ENCODE data around the gene SLC7A10.
"Not testable (repeated sequence)": the region's sequence is repeated elsewhere in the genome, so short reads cannot be mapped to it uniquely, and the experiment has no call there.

Gene SLC7A10

GRCh38 chr19:33198169-33198568 lies 27.5 kb downstream of the SLC7A10 start:
- no peak for DNase-seq

GRCh38 chr19:33197591-33198000 lies 28.1 kb downstream of the SLC7A10 start:
- DNase-seq, result no peak

GRCh38 chr19:33196446-33197193 lies 29.0 kb downstream of the SLC7A10 start:
- DNase-seq, result no peak

- no peak for DNase-seq
Measured at GRCh38 chr19:33195645-33196347, 29.9 kb downstream of the SLC7A10 start.

GRCh38 chr19:33194886-33195644 lies 30.6 kb downstream of the SLC7A10 start:
- peak; percentile 3 for DNase-seq

- no peak for DNase-seq
Measured at GRCh38 chr19:33194532-33194885, 31.1 kb downstream of the SLC7A10 start.

GRCh38 chr19:33193865-33194362 lies 31.7 kb downstream of the SLC7A10 start, which contains the start of gene LRP3:
Gene LRP3 (plus strand): TSS chr19:33194330. CDS start chr19:33194786, 456 bp downstream.
- peak; percentile 25 for DNase-seq

- no peak for DNase-seq
Measured at GRCh38 chr19:33193269-33193864, 32.3 kb downstream of the SLC7A10 start.

- no peak for DNase-seq
Measured at GRCh38 chr19:33192010-33192409, 33.6 kb downstream of the SLC7A10 start.

- no peak for DNase-seq
Measured at GRCh38 chr19:33191501-33191900, 34.1 kb downstream of the SLC7A10 start.

GRCh38 chr19:33191092-33191491 lies 34.6 kb downstream of the SLC7A10 start:
- not testable (repeated sequence) for DNase-seq

- no peak for DNase-seq
Measured at GRCh38 chr19:33189453-33189852, 36.2 kb downstream of the SLC7A10 start.

- no peak for DNase-seq
Measured at GRCh38 chr19:33187183-33187540, 38.5 kb downstream of the SLC7A10 start.

GRCh38 chr19:33186431-33187182 lies 39.0 kb downstream of the SLC7A10 start:
- no peak for DNase-seq

GRCh38 chr19:33177417-33177979 lies 48.2 kb downstream of the SLC7A10 start:
- DNase-seq, result no peak

- peak; percentile 99 for DNase-seq
Measured at GRCh38 chr19:33176670-33177416, 48.8 kb downstream of the SLC7A10 start.

- peak; percentile 27 for DNase-seq
Measured at GRCh38 chr19:33175886-33176669, 49.6 kb downstream of the SLC7A10 start.

- DNase-seq, result no peak
Measured at GRCh38 chr19:33175156-33175782, 50.4 kb downstream of the SLC7A10 start.

- DNase-seq, result no peak
Measured at GRCh38 chr19:33174186-33174585, 51.5 kb downstream of the SLC7A10 start.

GRCh38 chr19:33171916-33172359 lies 53.7 kb downstream of the SLC7A10 start:
- peak; percentile 71 for DNase-seq

Measured in fibroblast of skin of right quadriceps (primary cell).